Ishikawa (cell line): ENCODE results near the gene ATF5.

Source experiments
- CEBPB ChIP-seq: IDR thresholded peaks from 2 replicates; pipeline ENCODE4 v1.6.1; 2012
- CREB1 ChIP-seq: IDR thresholded peaks from 2 replicates; pipeline ENCODE4 v1.6.1; 2012; ENCODE audit warnings: low read depth
- EP300 ChIP-seq: IDR thresholded peaks from 2 replicates; pipeline ENCODE4 v1.6.1; 2012; ENCODE audit warnings: borderline replicate concordance
- FOXM1 ChIP-seq: IDR thresholded peaks from 2 replicates; pipeline ENCODE4 v1.6.1; 2012; ENCODE audit warnings: low read depth, borderline replicate concordance
- NFIC ChIP-seq: IDR thresholded peaks from 2 replicates; pipeline ENCODE4 v1.6.1; 2012
- REST ChIP-seq: IDR thresholded peaks from 2 replicates; pipeline ENCODE4 v1.6.1; 2012; ENCODE audit warnings: low read depth, mild to moderate bottlenecking
- TAF1 ChIP-seq: IDR thresholded peaks from 2 replicates; pipeline ENCODE4 v1.6.1; 2012; ENCODE audit warnings: low read depth, mild to moderate bottlenecking
- TCF12 ChIP-seq: IDR thresholded peaks from 2 replicates; pipeline ENCODE4 v1.6.1; 2012; ENCODE audit warnings: low read depth
- TEAD4 ChIP-seq: IDR thresholded peaks from 2 replicates; pipeline ENCODE4 v1.6.1; 2012
- YY1 ChIP-seq: IDR thresholded peaks from 2 replicates; pipeline ENCODE4 v1.6.1; 2012; ENCODE audit warnings: low read depth

DNA sequence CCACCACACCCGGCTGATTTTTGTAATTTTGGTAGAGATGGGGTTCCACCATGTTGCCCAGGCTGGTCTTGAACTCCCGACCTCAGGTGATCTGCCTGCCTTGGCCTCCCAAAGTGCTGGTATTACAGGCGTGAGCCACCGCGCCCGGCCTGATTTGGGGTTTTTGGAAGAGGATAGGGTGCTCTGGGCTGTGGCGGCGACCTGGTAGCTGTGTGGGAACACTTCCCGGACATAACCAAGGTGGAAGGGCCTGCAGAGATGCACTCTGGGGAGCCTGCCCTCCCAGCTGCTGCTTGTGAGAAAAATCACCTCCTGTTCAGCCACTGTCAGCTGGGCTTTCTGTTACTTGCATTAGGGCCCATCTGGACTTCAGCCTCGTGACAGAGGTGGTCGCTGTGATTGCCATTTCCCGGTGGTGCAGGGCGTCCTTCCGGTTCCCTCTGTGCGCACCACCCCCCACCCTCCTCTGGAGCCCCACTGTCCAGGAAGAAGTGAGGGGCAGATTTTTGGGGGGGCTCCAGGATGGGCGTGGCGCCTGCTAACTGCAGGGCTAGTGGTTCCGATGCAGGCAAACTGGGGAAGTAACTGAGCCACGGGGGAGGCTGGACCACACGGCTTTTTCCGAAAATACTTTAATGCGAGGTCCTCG is 39.8 kb upstream of the ATF5 start:
- no peak for TF ChIP-seq CEBPB
- no peak for TF ChIP-seq CREB1
- no peak for TF ChIP-seq TAF1
- no peak for TF ChIP-seq TCF12
- TF ChIP-seq FOXM1, result no peak
- TF ChIP-seq EP300, result no peak
- TF ChIP-seq NFIC, result no peak
- TF ChIP-seq YY1, result no peak
- no peak for TF ChIP-seq REST
- TF ChIP-seq TEAD4, result no peak
